HepG2 (cell line): ENCODE measurements around the gene CABLES2. TPM values are rescaled to one million over a fixed set of nuclear protein-coding genes. Genes with fewer than 3 reads are reported as not detected.

Source experiments
- AGO1 ChIP-seq: fragments of 200-400 bp; formaldehyde crosslinking; IDR thresholded peaks from 2 replicates; pipeline ENCODE4 v1.6.1; 2017; ENCODE audit warnings: mild to moderate bottlenecking, low read depth, low read length, moderate library complexity; ENCODE audit not compliant: poor library complexity, severe bottlenecking
- BATF2 ChIP-seq: sonication (generic); formaldehyde crosslinking; IDR thresholded peaks from 2 replicates; pipeline ENCODE4 v1.8.0; 2022; ENCODE audit warnings: mild to moderate bottlenecking, missing genetic modification reagents, moderate library complexity
- CREB1 ChIP-seq, 2 experiments: fragments of 450-650 bp in 1 of 2; IDR thresholded peaks; 2 replicates each; pipeline ENCODE4 v1.6.1; 2016 to 2017; ENCODE audit warnings: control low read depth in 1 of 2, mild to moderate bottlenecking in 1 of 2, missing compliant biosample characterization in 1 of 2, missing genetic modification characterization in 1 of 2
- CTCF ChIP-seq: sonication (generic); formaldehyde crosslinking; IDR thresholded peaks from 2 replicates; pipeline ENCODE4 v1.5.0; 2020; ENCODE audit warnings: mild to moderate bottlenecking, missing genetic modification reagents, moderate library complexity
- GTF2F1 ChIP-seq: fragments of 150-350 bp; IDR thresholded peaks from 2 replicates; pipeline ENCODE4 v1.6.1; 2014; ENCODE audit warnings: low read length
- IRF1 ChIP-seq: sonication (generic); formaldehyde crosslinking; IDR thresholded peaks from 2 replicates; pipeline ENCODE4 v1.4.0; 2020; ENCODE audit warnings: low read depth, mild to moderate bottlenecking, missing genetic modification reagents
- KMT2B ChIP-seq: IDR thresholded peaks from 2 replicates; pipeline ENCODE4 v1.6.1; 2016; ENCODE audit warnings: missing genetic modification reagents, missing compliant biosample characterization
- PATZ1 ChIP-seq: sonication (generic); formaldehyde crosslinking; IDR thresholded peaks from 2 replicates; pipeline ENCODE4 v1.4.0; 2020; ENCODE audit warnings: missing genetic modification reagents
- PCBP1 ChIP-seq: fragments of 200-400 bp; formaldehyde crosslinking; IDR thresholded peaks from 2 replicates; pipeline ENCODE4 v1.6.1; 2017; ENCODE audit warnings: mild to moderate bottlenecking, low read depth, low read length, borderline replicate concordance
- PHF8 ChIP-seq: sonication (generic); formaldehyde crosslinking; IDR thresholded peaks from 2 replicates; pipeline ENCODE4 v1.5.0; 2020; ENCODE audit warnings: missing genetic modification reagents
- SAFB2 ChIP-seq: sonication (generic); formaldehyde crosslinking; IDR thresholded peaks from 2 replicates; pipeline ENCODE4 v1.5.1; 2020; ENCODE audit warnings: missing genetic modification reagents, low read depth, mild to moderate bottlenecking, borderline replicate concordance
- ZFAT ChIP-seq: sonication (generic); formaldehyde crosslinking; conservative IDR thresholded peaks from 2 replicates; pipeline ENCODE4 v1.8.1; 2023; ENCODE audit warnings: missing genetic modification reagents, inconsistent platforms
- ZFP41 ChIP-seq: sonication (generic); formaldehyde crosslinking; IDR thresholded peaks from 2 replicates; pipeline ENCODE4 v1.4.0; 2020; ENCODE audit warnings: mild to moderate bottlenecking, missing genetic modification reagents, borderline replicate concordance
- ZMYM3 ChIP-seq: sonication (generic); formaldehyde crosslinking; IDR thresholded peaks from 2 replicates; pipeline ENCODE4 v1.5.1; 2020; ENCODE audit warnings: mild to moderate bottlenecking, missing genetic modification reagents
- ZNF24 ChIP-seq: fragments of 450-650 bp; IDR thresholded peaks from 2 replicates; pipeline ENCODE4 v1.6.1; 2017; ENCODE audit warnings: antibody characterized with exemption, mild to moderate bottlenecking
- ZNF260 ChIP-seq: sonication (generic); formaldehyde crosslinking; IDR thresholded peaks from 2 replicates; pipeline ENCODE4 v1.4.0; 2020; ENCODE audit warnings: missing genetic modification reagents, low read depth, mild to moderate bottlenecking, borderline replicate concordance
- ZNF33B ChIP-seq: sonication (generic); formaldehyde crosslinking; IDR thresholded peaks from 2 replicates; pipeline ENCODE4 v1.5.1; 2020; ENCODE audit warnings: mild to moderate bottlenecking, missing genetic modification reagents
- ZNF576 ChIP-seq: sonication (generic); formaldehyde crosslinking; IDR thresholded peaks from 2 replicates; pipeline ENCODE4 v1.4.0; 2020; ENCODE audit warnings: mild to moderate bottlenecking, missing genetic modification reagents
- ZNF703 ChIP-seq: sonication (generic); formaldehyde crosslinking; IDR thresholded peaks from 2 replicates; pipeline ENCODE4 v1.5.1; 2020; ENCODE audit warnings: missing genetic modification reagents, mild to moderate bottlenecking, moderate library complexity, borderline replicate concordance
- ZNF766 ChIP-seq: sonication (generic); formaldehyde crosslinking; IDR thresholded peaks from 2 replicates; pipeline ENCODE4 v1.5.0; 2020; ENCODE audit warnings: missing genetic modification reagents, borderline replicate concordance
- polyA plus RNA-seq, 8 experiments: library from polyadenylated mRNA; depleted of rRNA in 3 of 8; stranded (reverse) in 7 of 8; unstranded in 1 of 8; fragments of >200 nt; fragmentation: Illumina TruSeq in 4 of 8; extraction: Trizol in 4 of 8; gene quantifications; 2 replicates each; pipeline versions ENCODE4 v1.2.1 to v1.2.3, GENCODE V29; 2011 to 2016; ENCODE audit warnings: low read depth in 4 of 8, missing spikeins in 1 of 8, mixed read lengths in 1 of 8; ENCODE audit not compliant: insufficient read depth in 1 of 8
- total RNA-seq, 5 experiments: library from RNA; depleted of rRNA; stranded (reverse); fragments of >200 nt; fragmentation: Illumina TruSeq; extraction: Trizol; gene quantifications; 2 replicates each; pipeline ENCODE4 v1.2.3, GENCODE V29; 2016; ENCODE audit warnings: low read depth in 1 of 5
- TF ChIP-seq, protein P1 (sequence below): IDR thresholded peaks from 2 replicates; pipeline ENCODE4 v1.6.1; 2016; ENCODE audit warnings: missing compliant biosample characterization, missing genetic modification reagents, borderline replicate concordance

CABLES2 gene
- total and polyA plus RNA-seq, 2 of the 13 experiments (the other 11 are each of a cell fraction or from before 2014, with no cell fraction given), result 5.2 to 9.7 TPM

DNA sequence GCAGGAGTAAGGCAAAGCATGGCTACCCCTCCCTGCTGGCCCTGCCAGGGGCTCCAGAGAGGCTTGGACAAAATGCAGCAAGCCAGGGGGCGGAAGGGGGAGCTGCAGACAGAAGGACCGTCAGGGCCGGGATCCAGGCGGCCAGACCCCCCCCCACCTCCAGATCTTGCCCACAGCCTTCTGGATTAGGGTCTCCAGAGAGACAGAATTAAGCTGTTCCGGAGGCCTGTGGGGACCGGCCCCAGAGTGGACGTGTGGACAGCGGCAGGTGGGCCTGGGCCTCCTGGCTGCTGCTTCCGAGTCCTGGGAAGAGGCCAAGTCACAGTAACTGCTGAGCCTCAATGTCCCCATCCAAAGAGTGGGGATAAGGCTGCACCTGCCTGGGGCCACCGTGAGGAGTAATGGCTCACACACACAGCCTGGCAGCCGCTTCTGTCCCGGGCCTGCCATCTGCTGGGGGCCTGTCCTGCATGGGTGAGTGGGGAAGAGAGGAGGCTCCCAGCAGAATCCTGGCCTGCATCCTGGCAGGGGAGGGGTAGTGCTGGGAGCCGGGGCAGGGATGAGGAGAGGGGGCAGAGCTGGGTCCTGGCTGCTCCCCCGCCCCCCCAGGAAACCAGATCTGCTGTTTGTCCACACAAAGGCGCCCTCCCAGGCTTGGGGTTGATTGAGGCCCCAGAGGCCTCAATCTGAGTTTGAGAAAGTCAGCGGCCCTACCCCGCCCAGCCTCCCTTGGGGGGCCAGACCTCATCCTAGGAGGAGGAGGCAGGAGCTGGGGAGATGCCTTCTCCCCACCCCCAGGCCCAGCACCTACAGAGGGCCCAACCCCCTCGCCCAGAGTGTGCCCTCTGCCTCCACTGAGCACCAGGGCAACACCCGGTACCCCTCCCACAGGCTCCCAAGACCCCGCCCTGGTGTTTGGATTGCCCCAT lies 43.8 kb downstream of the CABLES2 start (continued):
- TF ChIP-seq PATZ1, result peak; percentile 56
- TF ChIP-seq SAFB2, result no peak
- no peak for TF ChIP-seq ZMYM3 (CRISPR knock-in tag)
- 0 out of 2 replicates have a peak, but pooled peaks have one; percentile 20 for TF ChIP-seq ZFP41 (CRISPR knock-in tag)
- TF ChIP-seq KMT2B, result no peak
- TF ChIP-seq BATF2, result no peak
- no peak for TF ChIP-seq IRF1 (CRISPR knock-in tag)
- TF ChIP-seq ZNF703, result no peak
- 0 out of 2 replicates have a peak, but pooled peaks have one; percentile 46 for TF ChIP-seq ZNF576 (CRISPR knock-in tag)
- TF ChIP-seq PCBP1, result 0 out of 2 replicates have a peak, but pooled peaks have one; percentile 21
- TF ChIP-seq ZNF24, result no peak
- TF ChIP-seq GTF2F1, result no peak
- no peak for TF ChIP-seq AGO1
- TF ChIP-seq ZNF33B, result no peak
- no peak for TF ChIP-seq CREB1 (IDR thresholded peaks at IDR 0.05)
- TF ChIP-seq CREB1 (CRISPR knock-in tag; IDR thresholded peaks at IDR 0.05), result no peak
- peak; percentile 14; the same call in 1 of the 2 replicates for TF ChIP-seq CTCF (CRISPR knock-in tag)
- no peak for TF ChIP-seq ZFAT (CRISPR knock-in tag)
- TF ChIP-seq ZNF260, result no peak
- 0 out of 2 replicates have a peak, but pooled peaks have one; percentile 21 for TF ChIP-seq PHF8 (CRISPR knock-in tag)
- TF ChIP-seq, protein P1, sequence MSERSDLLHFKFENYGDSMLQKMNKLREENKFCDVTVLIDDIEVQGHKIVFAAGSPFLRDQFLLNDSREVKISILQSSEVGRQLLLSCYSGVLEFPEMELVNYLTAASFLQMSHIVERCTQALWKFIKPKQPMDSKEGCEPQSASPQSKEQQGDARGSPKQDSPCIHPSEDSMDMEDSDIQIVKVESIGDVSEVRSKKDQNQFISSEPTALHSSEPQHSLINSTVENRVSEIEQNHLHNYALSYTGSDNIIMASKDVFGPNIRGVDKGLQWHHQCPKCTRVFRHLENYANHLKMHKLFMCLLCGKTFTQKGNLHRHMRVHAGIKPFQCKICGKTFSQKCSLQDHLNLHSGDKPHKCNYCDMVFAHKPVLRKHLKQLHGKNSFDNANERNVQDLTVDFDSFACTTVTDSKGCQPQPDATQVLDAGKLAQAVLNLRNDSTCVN (CRISPR knock-in tag), result no peak
- TF ChIP-seq ZNF766 (CRISPR knock-in tag), result no peak
